Mesenchymal stem cell (in vitro differentiated cells and primary cell): Measurements from ENCODE around the gene BCO2.
"Not testable (repeated sequence)": the region's sequence is repeated elsewhere in the genome, so short reads cannot be mapped to it uniquely, and the experiment has no call there.

ENCODE experiments used
- DNase-seq: peaks from one replicate; pipeline ENCODE4 v3.0.0-alpha.2; 2013
- H2AFZ ChIP-seq: one replicate; pipeline ENCODE4 v1.6.1; 2013; ENCODE audit warnings: low read depth, mild to moderate bottlenecking, control low read depth, inconsistent platforms, low read length, moderate library complexity
- H2AK5ac ChIP-seq: 2 replicates; pipeline ENCODE4 v1.6.1; 2013; ENCODE audit warnings: low read length, moderate library complexity, mild to moderate bottlenecking, inconsistent platforms; ENCODE audit not compliant: severe bottlenecking
- H2BK120ac ChIP-seq: one replicate; pipeline ENCODE4 v1.6.1; 2013; ENCODE audit warnings: low read depth, mild to moderate bottlenecking, inconsistent platforms, low read length, moderate library complexity
- H2BK12ac ChIP-seq, 2 experiments: one replicate each; pipeline ENCODE4 v1.6.1; 2013; ENCODE audit warnings: inconsistent platforms in 2 of 2, low read length in 2 of 2, mild to moderate bottlenecking in 2 of 2, moderate library complexity in 2 of 2, control low read depth in 1 of 2
- H2BK15ac ChIP-seq: one replicate; pipeline ENCODE4 v1.6.1; 2013; ENCODE audit warnings: mild to moderate bottlenecking, low read depth, inconsistent platforms; ENCODE audit not compliant: poor library complexity, severe bottlenecking
- H2BK5ac ChIP-seq: 2 replicates; pipeline ENCODE4 v1.6.1; 2013; ENCODE audit warnings: low read depth, mild to moderate bottlenecking, low read length, control low read depth, inconsistent platforms; ENCODE audit not compliant: poor library complexity, severe bottlenecking
- H3K14ac ChIP-seq, 2 experiments: one replicate each; pipeline ENCODE4 v1.6.1; 2013; ENCODE audit warnings: inconsistent platforms in 2 of 2, low read length in 2 of 2, control low read depth in 1 of 2, mild to moderate bottlenecking in 1 of 2, moderate library complexity in 1 of 2
- H3K18ac ChIP-seq, 2 experiments: one replicate each; pipeline ENCODE4 v1.6.1; 2013; ENCODE audit warnings: inconsistent platforms in 2 of 2, low read length in 2 of 2, control low read depth in 1 of 2, low read depth in 1 of 2, mild to moderate bottlenecking in 1 of 2
- H3K23ac ChIP-seq, 2 experiments: one replicate each; pipeline ENCODE4 v1.6.1; 2013; ENCODE audit warnings: inconsistent platforms in 2 of 2, low read length in 2 of 2, mild to moderate bottlenecking in 2 of 2, moderate library complexity in 2 of 2, control low read depth in 1 of 2
- H3K27ac ChIP-seq: 2 replicates; pipeline ENCODE4 v1.5.1; 2013; ENCODE audit warnings: mild to moderate bottlenecking, moderate library complexity, low read length, control low read depth, inconsistent platforms; ENCODE audit not compliant: poor library complexity, severe bottlenecking
- H3K27me3 ChIP-seq, 2 experiments: 2 replicates each; pipeline versions ENCODE4 v1.6.1 to v1.7.0; 2013; ENCODE audit warnings: low read length in 2 of 2, mild to moderate bottlenecking in 2 of 2, moderate library complexity in 2 of 2, control low read depth in 1 of 2, inconsistent platforms in 1 of 2; ENCODE audit not compliant: control insufficient read depth in 1 of 2, insufficient read depth in 1 of 2
- H3K36me3 ChIP-seq, 2 experiments: 2 replicates each; pipeline versions ENCODE4 v1.6.1 to v1.7.0; 2013; ENCODE audit warnings: low read length in 2 of 2, control low read depth in 1 of 2, inconsistent platforms in 1 of 2, low read depth in 1 of 2, mild to moderate bottlenecking in 1 of 2; ENCODE audit not compliant: insufficient read depth in 2 of 2, control insufficient read depth in 1 of 2
- H3K4ac ChIP-seq, 2 experiments: one replicate each; pipeline ENCODE4 v1.6.1; 2013; ENCODE audit warnings: inconsistent platforms in 2 of 2, low read length in 2 of 2, mild to moderate bottlenecking in 2 of 2, moderate library complexity in 2 of 2, control low read depth in 1 of 2, low read depth in 1 of 2
- H3K4me1 ChIP-seq: 2 replicates; pipeline ENCODE4 v1.6.1; 2013; ENCODE audit warnings: low read depth, low read length, control low read depth; ENCODE audit not compliant: control insufficient read depth, insufficient read depth
- H3K4me2 ChIP-seq: 2 replicates; pipeline ENCODE4 v1.6.1; 2013; ENCODE audit warnings: low read length, mild to moderate bottlenecking, inconsistent platforms; ENCODE audit not compliant: poor library complexity, severe bottlenecking
- H3K4me3 ChIP-seq, 2 experiments: 2 replicates each; pipeline versions ENCODE4 v1.5.1 to v1.7.0; 2013; ENCODE audit warnings: low read length in 2 of 2, mild to moderate bottlenecking in 2 of 2, control low read depth in 1 of 2, low read depth in 1 of 2; ENCODE audit not compliant: insufficient read depth in 1 of 2
- H3K79me1 ChIP-seq: replicated peaks from 2 replicates; pipeline ENCODE4 v1.6.1; 2013; ENCODE audit warnings: mild to moderate bottlenecking, control low read depth, low read length, inconsistent platforms; ENCODE audit not compliant: poor library complexity, severe bottlenecking
- H3K9ac ChIP-seq: 2 replicates; pipeline ENCODE4 v1.7.0; 2013; ENCODE audit warnings: mild to moderate bottlenecking, low read length, moderate library complexity
- H3K9me3 ChIP-seq: 2 replicates; pipeline ENCODE4 v1.7.0; 2013; ENCODE audit warnings: mild to moderate bottlenecking, low read length; ENCODE audit not compliant: control insufficient read depth
- H4K8ac ChIP-seq: one replicate; pipeline ENCODE4 v1.6.1; 2013; ENCODE audit warnings: inconsistent platforms, mild to moderate bottlenecking, low read length, moderate library complexity
- H4K91ac ChIP-seq: one replicate; pipeline ENCODE4 v1.6.1; 2013; ENCODE audit warnings: mild to moderate bottlenecking, low read length, inconsistent platforms
- WGBS: methylation state at CpG from one replicate; pipeline ENCODE4 v1.1.7; 2013; ENCODE audit warnings: mixed read lengths; 5-methylcytosine and 5-hydroxymethylcytosine counted together

Gene BCO2

GRCh38 chr11:112182867-112183266, 7.6 kb downstream of the BCO2 start:
- Histone ChIP-seq H3K4me2 (no peak overlapping the region), H3K27ac (no peak overlapping the region), H3K79me1 (no peaks in the 10 kb centered on the region), H3K9ac (no peak overlapping the region), H2BK12ac (no peak overlapping the region), H3K4ac (no peak overlapping the region), H3K23ac (no peak overlapping the region), H2BK5ac (no peak overlapping the region), H3K14ac (no peak overlapping the region), H2BK120ac (no peak overlapping the region), H2BK15ac (no peak overlapping the region), H3K18ac (no peak overlapping the region), H3K9me3 (no peaks in the 10 kb centered on the region), H3K36me3 (no peaks in the 10 kb centered on the region), H3K4me3 (no peak overlapping the region), H2AK5ac (no peak overlapping the region), H4K91ac (no peak overlapping the region), H3K27me3 (peaks cover 0 to 9% of the 10 kb centered on the region in 2 experiments), H3K4me1 (no peaks in the 10 kb centered on the region), H2AFZ (no peak overlapping the region), H4K8ac (no peak overlapping the region)
- 92% methylated on average over 1 of the region's 1 CpG for WGBS
- no peak for DNase-seq

GRCh38 chr11:112185883-112186282, 10.6 kb downstream of the BCO2 start:
- Histone ChIP-seq H3K4me2 (no peak overlapping the region), H3K9ac (no peak overlapping the region), H3K4ac (no peak overlapping the region), H3K36me3 (no peaks in the 10 kb centered on the region), H3K18ac (no peak overlapping the region), H3K23ac (no peak overlapping the region), H2AK5ac (no peak overlapping the region), H3K27me3 (peaks cover 0 to 6% of the 10 kb centered on the region in 2 experiments), H3K27ac (no peak overlapping the region), H3K9me3 (no peaks in the 10 kb centered on the region), H3K4me3 (no peak overlapping the region), H3K14ac (no peak overlapping the region), H2BK120ac (no peak overlapping the region), H4K91ac (no peak overlapping the region), H4K8ac (no peak overlapping the region), H2BK12ac (peak overlapping the region in 1 of 2 experiments; percentile 18), H3K4me1 (no peaks in the 10 kb centered on the region), H2BK15ac (no peak overlapping the region), H2AFZ (no peak overlapping the region), H2BK5ac (no peak overlapping the region), H3K79me1 (no peaks in the 10 kb centered on the region)
- DNase-seq = no peak

GRCh38 chr11:112186304-112186703, 11.0 kb downstream of the BCO2 start:
- no peak overlapping the region for H3K14ac ChIP-seq
- no peak overlapping the region for H2BK15ac ChIP-seq
- no peak overlapping the region for H3K4ac ChIP-seq
- H4K91ac ChIP-seq = peak overlapping the region; percentile 59
- no peak overlapping the region for H3K23ac ChIP-seq
- H3K4me3 ChIP-seq = no peak overlapping the region
- peaks cover 0 to 6% of the 10 kb centered on the region in 2 experiments for H3K27me3 ChIP-seq
- no peak overlapping the region for H3K4me2 ChIP-seq
- no peaks in the 10 kb centered on the region for H3K36me3 ChIP-seq
- H2AFZ ChIP-seq = no peak overlapping the region
- no peak for DNase-seq
- no peak overlapping the region for H3K27ac ChIP-seq
- H3K4me1 ChIP-seq = no peaks in the 10 kb centered on the region
- no peak overlapping the region for H2BK5ac ChIP-seq
- H3K79me1 ChIP-seq = no peaks in the 10 kb centered on the region
- no peak overlapping the region for H3K18ac ChIP-seq
- H3K9me3 ChIP-seq = no peaks in the 10 kb centered on the region
- peak overlapping the region in 1 of 2 experiments; percentile 18 for H2BK12ac ChIP-seq
- H3K9ac ChIP-seq = no peak overlapping the region
- no peak overlapping the region for H2AK5ac ChIP-seq
- no peak overlapping the region for H4K8ac ChIP-seq
- no peak overlapping the region for H2BK120ac ChIP-seq

GRCh38 chr11:112195113-112195512, 19.8 kb downstream of the BCO2 start:
- not testable (repeated sequence) for H3K4me1 ChIP-seq, H3K14ac ChIP-seq, H3K9ac ChIP-seq, DNase-seq, H2AFZ ChIP-seq, H3K27ac ChIP-seq, H2BK120ac ChIP-seq, H3K23ac ChIP-seq, H3K4ac ChIP-seq, H3K36me3 ChIP-seq, H2AK5ac ChIP-seq, H3K4me2 ChIP-seq, H2BK5ac ChIP-seq, H3K18ac ChIP-seq, H4K91ac ChIP-seq, H3K9me3 ChIP-seq, H4K8ac ChIP-seq, H3K4me3 ChIP-seq, H2BK12ac ChIP-seq, H3K27me3 ChIP-seq, H3K79me1 ChIP-seq
- WGBS = 86% methylated on average over 11 of the region's 11 CpGs
- peak overlapping the region; percentile 28 for H2BK15ac ChIP-seq
